PC-9 (cell line): Measurements from ENCODE around the gene GRWD1.

Source experiments
- CTCF ChIP-seq: fragments of 200-600 bp; sonication (generic); conservative IDR thresholded peaks from 2 replicates; pipeline ENCODE4 v1.6.1; 2017; ENCODE audit warnings: mixed run types, antibody characterized with exemption, mild to moderate bottlenecking, moderate library complexity
- EZH2 ChIP-seq: fragments of 200-600 bp; sonication (generic); IDR thresholded peaks from 2 replicates; pipeline ENCODE4 v1.8.0; 2017; ENCODE audit warnings: antibody characterized with exemption, low read depth

GRCh38 chr19:48415395-48415794 is 30.4 kb upstream of the GRWD1 start:
- TF ChIP-seq EZH2: no peak
- TF ChIP-seq CTCF: no peak
